ENCODE measurements around the gene SMIM14.
"Not testable (repeated sequence)": the region's sequence is repeated elsewhere in the genome, so short reads cannot be mapped to it uniquely, and the experiment has no call there.

SMIM14 gene

DNA sequence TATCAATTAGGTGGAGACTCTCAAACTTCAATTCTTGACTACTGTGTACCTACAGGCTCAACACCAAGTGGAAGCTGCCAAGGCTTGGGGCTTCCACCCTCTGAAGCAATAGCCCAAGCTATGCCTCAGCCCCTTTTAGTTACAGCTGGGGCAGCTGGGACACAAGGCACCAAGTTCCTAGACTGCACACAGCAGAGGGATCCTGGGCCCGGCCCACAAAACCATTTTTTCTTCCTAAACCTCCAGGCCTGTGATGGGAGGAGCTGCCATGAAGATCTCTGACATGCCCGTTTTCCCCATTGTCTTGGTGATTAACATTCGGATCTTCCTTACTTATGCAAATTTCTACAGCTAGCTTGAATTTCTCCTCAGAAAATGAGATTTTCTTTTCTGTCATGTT lies 108.0 kb downstream of the SMIM14 start:
- no peak for DNase-seq (ENCODE audit: low read depth)

GRCh38 chr4:39529534-39529933 lies 109.1 kb downstream of the SMIM14 start:
- no peak for DNase-seq (ENCODE audit: low read depth)

DNA sequence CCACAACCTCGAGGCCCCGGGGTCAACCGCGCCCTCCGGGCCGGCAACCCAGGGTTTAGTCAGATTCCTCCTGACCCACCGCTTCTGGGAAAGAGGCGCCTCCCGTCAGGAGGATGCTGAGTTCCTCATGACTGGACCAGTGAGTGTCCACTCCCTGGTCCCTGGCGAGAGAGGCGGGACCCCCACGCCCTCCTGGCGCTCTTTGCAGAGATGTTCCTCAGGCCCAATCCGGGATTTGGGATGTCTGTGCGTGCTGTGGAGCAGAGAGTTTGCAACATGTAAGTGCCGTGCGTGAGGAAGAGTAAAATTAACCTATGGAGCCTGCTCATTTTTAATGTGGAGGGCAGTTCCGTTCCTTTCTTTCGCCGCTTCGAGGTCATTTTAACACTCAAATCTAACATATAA lies 110.6 kb downstream of the SMIM14 start:
- DNase-seq (ENCODE audit: low read depth), result no peak

DNA sequence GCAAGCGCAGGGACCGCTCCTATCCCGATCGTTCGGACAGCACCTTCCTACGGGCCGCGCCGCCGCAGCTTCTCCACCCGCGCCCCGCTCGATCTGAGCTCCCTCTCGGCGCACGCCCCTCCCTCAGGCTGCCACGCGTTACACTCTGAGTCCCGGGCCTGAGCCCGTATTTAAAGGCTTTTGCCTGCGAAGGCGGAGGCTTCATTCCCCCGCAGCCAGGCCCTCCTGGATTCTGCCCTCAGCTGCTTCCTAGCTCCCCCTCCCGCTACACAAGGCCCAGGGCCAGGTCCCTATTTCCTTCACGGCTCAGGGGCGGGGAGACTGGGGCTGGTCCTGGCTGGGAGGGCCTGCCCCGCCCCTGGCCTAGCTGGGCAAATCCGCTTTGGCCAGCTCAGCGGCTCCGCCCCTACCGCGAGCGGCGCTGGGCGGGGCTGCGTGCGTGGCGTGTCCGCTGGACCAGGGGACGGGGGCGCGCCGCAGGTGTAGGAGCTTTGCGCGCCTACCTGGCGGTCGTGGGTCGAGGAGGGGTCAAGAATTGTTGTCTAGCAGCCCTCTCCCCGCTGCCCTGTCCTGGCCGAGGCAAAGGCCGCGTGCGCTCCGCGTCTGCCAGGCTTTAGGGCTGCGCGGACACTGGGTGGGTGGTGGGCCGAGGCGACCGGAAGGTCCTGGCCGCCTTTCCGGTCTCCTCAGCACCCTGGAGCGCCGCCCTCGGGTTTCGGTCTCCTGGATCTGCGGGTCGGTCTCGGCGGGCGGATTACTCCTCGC lies 111.2 kb downstream of the SMIM14 start, which contains the start of gene UGDH:
Gene UGDH, minus strand, starts transcription at position 144 of the 765 bp plus-strand sequence. CDS start 5,927 bp downstream, outside the sequence.
- DNase-seq (ENCODE audit: low read depth), result peak; percentile 84

DNA sequence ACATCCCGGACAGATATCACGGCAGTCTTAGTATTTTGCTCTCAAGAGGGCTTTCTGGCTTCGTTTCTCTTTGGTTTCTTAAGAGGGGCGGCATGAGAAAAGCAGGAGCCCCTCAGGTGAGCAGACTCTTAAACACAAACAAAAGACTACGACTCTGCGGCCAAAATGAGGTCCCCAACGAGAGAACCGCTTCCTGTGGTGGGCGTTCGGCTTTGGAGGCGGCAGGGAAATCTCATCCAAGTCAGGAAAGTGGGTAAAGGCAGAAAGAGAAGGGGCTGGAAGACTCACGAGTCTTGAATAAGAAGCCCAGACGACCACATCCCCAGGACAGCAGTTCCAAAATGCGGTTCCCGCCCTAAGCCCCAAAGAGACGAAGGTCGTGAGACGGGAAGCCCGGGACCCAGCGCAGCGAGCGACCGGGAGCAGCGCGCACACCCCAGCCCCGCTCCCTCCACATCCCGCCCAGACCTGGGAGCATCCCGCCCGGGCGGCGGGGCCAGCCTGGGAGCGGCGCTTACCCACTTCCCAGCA lies 111.8 kb downstream of the SMIM14 start:
- DNase-seq (ENCODE audit: low read depth), result no peak

GRCh38 chr4:39525822-39526690 lies 112.6 kb downstream of the SMIM14 start:
- no peak for DNase-seq (ENCODE audit: low read depth)

GRCh38 chr4:39524161-39524957 lies 114.3 kb downstream of the SMIM14 start:
- DNase-seq (ENCODE audit: low read depth), result no peak

DNA sequence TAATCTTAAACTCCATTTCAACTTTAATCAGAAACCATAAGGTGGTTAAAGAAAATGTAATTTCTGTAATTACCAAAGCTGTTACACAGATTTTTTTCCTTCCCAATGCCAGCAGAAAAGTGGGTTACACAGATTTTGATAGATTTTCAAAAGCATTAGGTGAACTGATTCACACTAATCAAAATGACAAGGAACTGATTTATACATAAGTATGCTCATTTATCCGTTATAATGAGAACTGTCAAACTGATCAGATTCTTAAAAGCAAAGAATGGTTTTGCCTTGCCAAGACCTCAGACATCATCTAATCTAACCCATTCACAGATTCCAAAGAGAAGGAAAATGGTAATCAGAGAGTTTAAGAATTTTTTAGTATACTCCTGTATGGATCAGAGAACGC lies 116.6 kb downstream of the SMIM14 start:
- DNase-seq (ENCODE audit: low read depth), result no peak

GRCh38 chr4:39521253-39521919 lies 117.3 kb downstream of the SMIM14 start:
- DNase-seq (ENCODE audit: low read depth), result peak; percentile 67

DNA sequence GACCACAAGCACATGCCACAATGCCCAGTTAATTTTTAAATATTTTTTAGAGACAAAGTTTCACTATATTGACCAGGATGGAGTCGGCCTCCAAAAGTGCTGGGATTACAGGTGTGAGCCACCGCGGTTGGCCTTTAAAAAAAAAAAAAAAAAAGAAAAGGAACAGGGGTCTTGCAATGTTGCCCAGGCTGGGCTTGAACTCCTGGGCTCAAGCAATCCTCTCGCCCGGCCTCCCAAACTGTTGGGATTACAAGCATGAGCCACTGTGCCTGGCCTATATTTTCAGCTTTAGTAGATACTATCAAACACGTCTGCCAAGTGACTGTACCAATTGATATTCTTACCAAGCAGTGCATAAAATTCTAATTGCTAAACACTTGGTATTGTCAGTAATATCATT lies 120.2 kb downstream of the SMIM14 start:
- no peak for DNase-seq (ENCODE audit: low read depth)

- DNase-seq (ENCODE audit: low read depth), result no peak
These were observed 122.2 kb downstream of the SMIM14 start for GRCh38 chr4:39516407-39516966.

- DNase-seq (ENCODE audit: low read depth), result not testable (repeated sequence)
These were observed 122.8 kb downstream of the SMIM14 start for GRCh38 chr4:39515669-39516401.

- DNase-seq (ENCODE audit: low read depth), result no peak
These were observed 123.7 kb downstream of the SMIM14 start for GRCh38 chr4:39514888-39515401.

GRCh38 chr4:39514266-39514665 lies 124.4 kb downstream of the SMIM14 start:
- not testable (repeated sequence) for DNase-seq (ENCODE audit: low read depth)

- no peak for DNase-seq (ENCODE audit: low read depth)
These were observed 128.2 kb downstream of the SMIM14 start for GRCh38 chr4:39510348-39510929.

- DNase-seq (ENCODE audit: low read depth), result no peak
These were observed 133.1 kb downstream of the SMIM14 start for GRCh38 chr4:39505581-39505980.

- DNase-seq (ENCODE audit: low read depth), result no peak
These were observed 134.1 kb downstream of the SMIM14 start for GRCh38 chr4:39504538-39504937.

GRCh38 chr4:39502664-39503035 lies 136.0 kb downstream of the SMIM14 start:
- DNase-seq (ENCODE audit: low read depth), result not testable (repeated sequence)

GRCh38 chr4:39502019-39502663 lies 136.5 kb downstream of the SMIM14 start:
- DNase-seq (ENCODE audit: low read depth), result peak; percentile 63

Measured in HS-5 (cell line).